ENCODE measurements around the gene SEPTIN2.

GRCh38 chr2:241372361-241372992 is 56.8 kb downstream of the SEPTIN2 start:
- no peak for TF ChIP-seq CTCF (IDR thresholded peaks at IDR 0.05)
- TF ChIP-seq POLR2A (IDR thresholded peaks at IDR 0.05) = no peak
